K562 (cell line): ENCODE results near the gene CCDC187. TPM values are rescaled to one million over a fixed set of nuclear protein-coding genes. Genes with fewer than 3 reads are reported as not detected.

ENCODE experiments used
- ATAC-seq: fragments of 200-7000 bp; cut with Tn5 transposase; 3 replicates; pipeline ENCODE4 v1.9.1; 2020; ENCODE audit warnings: moderate library complexity
- BruUV-seq: library from RNA; stranded (reverse); fragments of 400-500 nt; replicated peaks from 2 replicates; lab custom pipeline; 2021; lab: Mats Ljungman, UMichigan
- CTCF ChIA-PET: fragments of 300-600 bp; formaldehyde crosslinking; extraction: SDS; loops from one replicate; lab custom pipeline; 2021; ENCODE audit warnings: low intra/inter-chr PET ratio; lab: Yijun Ruan, JAX
- POLR2A ChIA-PET: fragments of 300-600, 350-650 bp; sonication (Branson Sonifier 250); formaldehyde crosslinking; extraction: SDS; loops from one replicate; lab custom pipeline; 2021; ENCODE audit warnings: antibody characterized with exemption, inconsistent platforms; lab: Yijun Ruan, JAX
- DNase-seq, 4 experiments: peaks; one replicate each; pipeline versions ENCODE4 v3.0.0 to v3.0.0-alpha.2; 2011 to 2018; ENCODE audit warnings: low spot score in 3 of 4, mixed read lengths in 3 of 4; ENCODE audit errors: extremely low read depth in 1 of 4
- FAIRE-seq: peaks from 2 replicates; lab custom pipeline; 2011; peaks lifted over from hg19 to GRCh38; lab: Jason Lieb, UNC
- H2AFZ ChIP-seq: 2 replicates; pipeline ENCODE4 v1.6.0; 2011; ENCODE audit warnings: low read depth, low read length, control low read depth, inconsistent platforms
- H3K27ac ChIP-seq: fragments of 200-600 bp; 3 replicates; pipeline ENCODE4 v1.8.0; 2011; ENCODE audit warnings: low read depth, mild to moderate bottlenecking, control low read depth, inconsistent platforms, low read length, moderate library complexity, mixed read lengths; ENCODE audit errors: extremely low read depth
- H3K27me3 ChIP-seq, 2 experiments: fragments of 300-600 bp in 1 of 2; 2 replicates in 1 of 2; 3 replicates in 1 of 2; pipeline versions ENCODE4 v1.6.0 to v1.8.0; 2011; ENCODE audit warnings: inconsistent platforms in 2 of 2, low read length in 2 of 2, mild to moderate bottlenecking in 1 of 2, mixed read lengths in 1 of 2, moderate library complexity in 1 of 2; ENCODE audit not compliant: control insufficient read depth in 2 of 2, insufficient read depth in 2 of 2
- H3K36me3 ChIP-seq: fragments of 300-600 bp; 3 replicates; pipeline ENCODE4 v1.8.0; 2011; ENCODE audit warnings: mild to moderate bottlenecking, low read length, inconsistent platforms; ENCODE audit not compliant: control insufficient read depth, insufficient read depth
- H3K4me1 ChIP-seq, 2 experiments: fragments of 200-600 bp in 1 of 2; replicated peaks in 1 of 2; 2 replicates in 1 of 2; 3 replicates in 1 of 2; pipeline versions ENCODE4 v1.5.1 to v1.8.0; 2011; ENCODE audit warnings: inconsistent platforms in 2 of 2, low read length in 2 of 2, mild to moderate bottlenecking in 1 of 2, mixed read lengths in 1 of 2, moderate library complexity in 1 of 2; ENCODE audit not compliant: control insufficient read depth in 2 of 2, insufficient read depth in 2 of 2
- H3K4me2 ChIP-seq: 2 replicates; pipeline ENCODE4 v1.6.1; 2011; ENCODE audit warnings: low read length, control low read depth, inconsistent platforms, mixed read lengths; ENCODE audit not compliant: insufficient read depth
- H3K4me3 ChIP-seq: fragments of 200-600 bp; sonication (generic), shearing (Covaris generic); 2 replicates; pipeline ENCODE4 v1.5.1; 2016; ENCODE audit warnings: control low read depth, inconsistent platforms
- H3K79me2 ChIP-seq: fragments of 200-600 bp; 3 replicates; pipeline ENCODE4 v1.8.0; 2011; ENCODE audit warnings: low read length, inconsistent platforms; ENCODE audit not compliant: control insufficient read depth, insufficient read depth
- H3K9ac ChIP-seq, 2 experiments: 2 replicates each; pipeline versions ENCODE4 v1.6.0 to v1.6.1; 2011; ENCODE audit warnings: low read depth in 2 of 2, low read length in 2 of 2, control low read depth in 1 of 2, inconsistent platforms in 1 of 2, mild to moderate bottlenecking in 1 of 2, mixed read lengths in 1 of 2; ENCODE audit not compliant: insufficient read depth in 1 of 2
- H3K9me1 ChIP-seq: one replicate; pipeline ENCODE4 v1.6.0; 2011; ENCODE audit warnings: inconsistent platforms, mild to moderate bottlenecking, low read length, moderate library complexity; ENCODE audit not compliant: control insufficient read depth, insufficient read depth
- H3K9me3 ChIP-seq: replicated peaks from 2 replicates; pipeline ENCODE4 v1.5.1; 2011; ENCODE audit warnings: low read depth, low read length, inconsistent platforms; ENCODE audit not compliant: control insufficient read depth, insufficient read depth
- H4K20me1 ChIP-seq: replicated peaks from 2 replicates; pipeline ENCODE4 v1.6.1; 2011; ENCODE audit warnings: low read length, inconsistent platforms, mixed read lengths; ENCODE audit not compliant: control insufficient read depth, insufficient read depth
- MEIS2 ChIP-seq: fragments of 450-650 bp; IDR thresholded peaks from 2 replicates; pipeline ENCODE4 v1.6.1; 2014; ENCODE audit warnings: mild to moderate bottlenecking; ENCODE audit not compliant: partially characterized antibody
- NR2C1 ChIP-seq, 2 experiments: fragments of 450-650 bp; IDR thresholded peaks; 2 replicates each; pipeline ENCODE4 v1.6.1; 2017; ENCODE audit warnings: mild to moderate bottlenecking in 2 of 2, antibody characterized with exemption in 1 of 2, inconsistent platforms in 1 of 2, missing compliant biosample characterization in 1 of 2, missing genetic modification characterization in 1 of 2
- ZNF277 ChIP-seq: fragments of 250-450 bp; sonication (Bioruptor Pico); IDR thresholded peaks from 2 replicates; pipeline ENCODE4 v1.8.0; 2022; ENCODE audit warnings: inconsistent platforms, mild to moderate bottlenecking, moderate library complexity, borderline replicate concordance
- ZNF511 ChIP-seq: sonication (generic); formaldehyde crosslinking; IDR thresholded peaks from 2 replicates; pipeline ENCODE4 v1.8.0; 2022; ENCODE audit warnings: mild to moderate bottlenecking, missing genetic modification reagents
- ZNF589 ChIP-seq: fragments of 200-800 bp; sonication (Bioruptor generic); IDR thresholded peaks from 2 replicates; pipeline ENCODE4 v1.6.1; 2016; ENCODE audit warnings: low read depth, missing genetic modification characterization, missing compliant biosample characterization
- whole genome bisulfite sequencing: fragments of 100-300 bp; shearing (Covaris generic); methylation state at CpG from one replicate; pipeline ENCODE4 v1.1.6; 2016; ENCODE audit warnings: low coverage, mixed read lengths; ENCODE audit not compliant: insufficient coverage; ENCODE audit errors: missing lambda C conversion rate; 5-methylcytosine and 5-hydroxymethylcytosine counted together
- in situ Hi-C: fragments of 300-500 bp; cut with MboI; formaldehyde crosslinking; loops from 4 replicates; pipeline ENCODE4 v1.15.0; 2018; ENCODE audit warnings: inconsistent platforms, mixed read lengths
- intact Hi-C: fragments of 100-400 bp; cut with micrococcal nuclease; formaldehyde crosslinking; loops from 2 replicates; pipeline ENCODE4 v1.14.2; 2022
- polyA plus RNA-seq, 8 experiments: library from polyadenylated mRNA; depleted of rRNA in 4 of 8; stranded (reverse) in 5 of 8; unstranded in 3 of 8; fragments of >200 nt; fragmentation: Nextera tagmentation in 2 of 8; fragmentation: Illumina TruSeq in 1 of 8; extraction: Ambion mirVana in 2 of 8; extraction: Trizol in 1 of 8; gene quantifications; 2 replicates each; pipeline versions ENCODE4 v1.2.1 to v1.2.3, GENCODE V29; 2011 to 2014; ENCODE audit warnings: inconsistent platforms in 1 of 8, missing spikeins in 1 of 8
- total RNA-seq, 7 experiments: library from RNA; depleted of rRNA in 6 of 7; stranded (reverse); fragments of >200 nt in 6 of 7; fragmentation: Illumina TruSeq in 2 of 7; extraction: Trizol in 2 of 7; gene quantifications; 2 replicates each; pipeline versions ENCODE4 v1.2.1 to v1.2.3, GENCODE V29; 2011 to 2021; ENCODE audit warnings: low replicate concordance in 1 of 7

Gene CCDC187
- total and polyA plus RNA-seq, 9 of the 15 experiments (the other 6 are each of a cell fraction or from before 2014, with no cell fraction given) = not detected

GRCh38 chr9:136233868-136234267 lies 70.0 kb downstream of the CCDC187 start:
- ChIA-PET POLR2A (interaction anchor here (0.9 kb wide), 1 partner anchor 45 kb away, joined by 4 read pairs; no protein-coding TSS in a partner anchor), CTCF (no interaction called here)
- no peak for ATAC-seq
- in situ Hi-C loops (no loop called here), intact Hi-C loops (no loop called here)
- DNase-seq = no peak
- Histone ChIP-seq H3K27me3 (no peaks in the 10 kb centered on the region), H3K27ac (no peak overlapping the region), H4K20me1 (peaks cover 36% of the 10 kb centered on the region), H3K79me2 (peaks cover 78% of the 10 kb centered on the region), H3K36me3 (peaks cover 61% of the 10 kb centered on the region), H3K9me3 (no peaks in the 10 kb centered on the region), H3K4me3 (no peak overlapping the region), H2AFZ (no peak overlapping the region), H3K9ac (no peak overlapping the region), H3K4me1 (peaks cover 41 to 73% of the 10 kb centered on the region in 2 experiments), H3K4me2 (no peak overlapping the region), H3K9me1 (peaks cover 18% of the 10 kb centered on the region)
- BruUV-seq = no TSS peak
- WGBS = 90% methylated on average over 14 of the region's 14 CpGs
- TF ChIP-seq ZNF277 (CRISPR knock-in tag) (no peak), ZNF511 (CRISPR knock-in tag) (no peak)
- FAIRE-seq = no peak

GRCh38 chr9:136233411-136233810 lies 70.5 kb downstream of the CCDC187 start:
- in situ Hi-C loops = no loop called here
- Histone ChIP-seq H3K9me3 (no peaks in the 10 kb centered on the region), H3K27ac (no peak overlapping the region), H3K4me3 (no peak overlapping the region), H4K20me1 (peaks cover 32% of the 10 kb centered on the region), H3K9me1 (peaks cover 18% of the 10 kb centered on the region), H3K36me3 (peaks cover 61% of the 10 kb centered on the region), H3K27me3 (no peaks in the 10 kb centered on the region), H2AFZ (no peak overlapping the region), H3K4me2 (no peak overlapping the region), H3K9ac (no peak overlapping the region), H3K4me1 (peaks cover 37 to 71% of the 10 kb centered on the region in 2 experiments), H3K79me2 (peaks cover 74% of the 10 kb centered on the region)
- CTCF ChIA-PET = no interaction called here
- no peak for DNase-seq
- POLR2A ChIA-PET = interaction anchor here (0.8 to 0.9 kb wide), 2 partner anchors 15 to 45 kb away, joined by 3 to 4 read pairs; no protein-coding TSS in a partner anchor
- intact Hi-C loops = no loop called here
- ATAC-seq = no peak
- peak; percentile 49 for FAIRE-seq
- TF ChIP-seq ZNF589 (CRISPR knock-in tag) (no peak), MEIS2 (peak; percentile 42), NR2C1 (IDR thresholded peaks at IDR 0.05) (no peak), NR2C1 (tag; IDR thresholded peaks at IDR 0.05) (0 out of 2 replicates have a peak, but pooled peaks have one; percentile 10)
- WGBS = 68% methylated on average over 13 of the region's 15 CpGs
- no TSS peak for BruUV-seq
